H1 (cell line): Measurements from ENCODE around the gene MARK3. TPM values are rescaled to one million over a fixed set of nuclear protein-coding genes. Genes with fewer than 3 reads are reported as not detected.

Experiments
- ATF3 ChIP-seq: IDR thresholded peaks from 2 replicates; pipeline ENCODE4 v1.6.1; 2011; ENCODE audit warnings: low read depth, mild to moderate bottlenecking, low read length; ENCODE audit not compliant: insufficient read depth
- BRCA1 ChIP-seq: IDR thresholded peaks from 2 replicates; pipeline ENCODE4 v1.6.1; 2012; ENCODE audit warnings: low read depth, low read length, improper control_type of control experiment
- CBX8 ChIP-seq: fragments of 300-800, 300-1000 bp; sonication (generic); IDR thresholded peaks from 2 replicates; pipeline ENCODE4 v1.7.1; 2016; ENCODE audit warnings: low read depth, low read length, borderline replicate concordance
- CREB1 ChIP-seq: IDR thresholded peaks from 2 replicates; pipeline ENCODE4 v1.6.1; 2012; ENCODE audit warnings: inconsistent platforms
- GABPA ChIP-seq: IDR thresholded peaks from 2 replicates; pipeline ENCODE4 v1.6.1; 2011; ENCODE audit warnings: mild to moderate bottlenecking, low read length, moderate library complexity, borderline replicate concordance; ENCODE audit not compliant: insufficient read depth
- GTF2F1 ChIP-seq: IDR thresholded peaks from 2 replicates; pipeline ENCODE4 v1.6.1; 2012; ENCODE audit warnings: low read depth, low read length, improper control_type of control experiment, borderline replicate concordance
- POLR2AphosphoS5 ChIP-seq: IDR thresholded peaks from 2 replicates; pipeline ENCODE4 v1.6.1; 2011; ENCODE audit warnings: low read depth, low read length
- RXRA ChIP-seq: IDR thresholded peaks from 2 replicates; pipeline ENCODE4 v1.6.1; 2011; ENCODE audit warnings: low read depth, mild to moderate bottlenecking, low read length, moderate library complexity; ENCODE audit not compliant: insufficient read depth
- TCF12 ChIP-seq: IDR thresholded peaks from 2 replicates; pipeline ENCODE4 v1.6.1; 2011; ENCODE audit warnings: low read depth, mild to moderate bottlenecking, low read length
- YY1 ChIP-seq: IDR thresholded peaks from 2 replicates; pipeline ENCODE4 v1.6.1; 2011; ENCODE audit warnings: low read depth, mild to moderate bottlenecking, low read length
- polyA plus RNA-seq, 7 experiments: library from polyadenylated mRNA; depleted of rRNA in 3 of 7; stranded (reverse) in 5 of 7; unstranded in 2 of 7; fragments of >200 nt in 5 of 7; fragments of 200-250 nt in 2 of 7; gene quantifications; 1 replicate in 5 of 7; 2 replicates in 1 of 7; 4 replicates in 1 of 7; pipeline versions ENCODE4 v1.2.1 to v1.2.3, GENCODE V29; 2011 to 2013; ENCODE audit warnings: missing spikeins in 2 of 7, mixed read lengths in 2 of 7
- total RNA-seq: library from RNA; stranded (reverse); fragmentation: NEBNext Ultra II Directional; extraction: Animal tissue kit (Norgen Biotek cat#: 25700); gene quantifications from 2 replicates; pipeline ENCODE4 v1.2.1, GENCODE V29; 2021
- TF ChIP-seq, protein P1 (sequence below): IDR thresholded peaks from 2 replicates; pipeline ENCODE4 v1.6.1; 2012; ENCODE audit warnings: inconsistent platforms

The MARK3 gene
- total and polyA plus RNA-seq, 2 of the 8 experiments (the other 6 are each of a cell fraction or from before 2014, with no cell fraction given) = 39.4 to 76.9 TPM

- TF ChIP-seq ATF3 (no peak), TCF12 (no peak), RXRA (no peak), YY1 (no peak), CBX8 (no peak), CREB1 (no peak), GTF2F1 (no peak), GABPA (no peak), BRCA1 (no peak), POLR2AphosphoS5 (0 out of 2 replicates have a peak, but pooled peaks have one; percentile 16)
- TF ChIP-seq, protein P1, sequence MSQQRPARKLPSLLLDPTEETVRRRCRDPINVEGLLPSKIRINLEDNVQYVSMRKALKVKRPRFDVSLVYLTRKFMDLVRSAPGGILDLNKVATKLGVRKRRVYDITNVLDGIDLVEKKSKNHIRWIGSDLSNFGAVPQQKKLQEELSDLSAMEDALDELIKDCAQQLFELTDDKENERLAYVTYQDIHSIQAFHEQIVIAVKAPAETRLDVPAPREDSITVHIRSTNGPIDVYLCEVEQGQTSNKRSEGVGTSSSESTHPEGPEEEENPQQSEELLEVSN = no peak
Observed at GRCh38 chr14:103385929-103386712, 906 bp downstream of the MARK3 start (continued).
